Measurements from ENCODE around the gene GALNT3.

Gene GALNT3

DNA sequence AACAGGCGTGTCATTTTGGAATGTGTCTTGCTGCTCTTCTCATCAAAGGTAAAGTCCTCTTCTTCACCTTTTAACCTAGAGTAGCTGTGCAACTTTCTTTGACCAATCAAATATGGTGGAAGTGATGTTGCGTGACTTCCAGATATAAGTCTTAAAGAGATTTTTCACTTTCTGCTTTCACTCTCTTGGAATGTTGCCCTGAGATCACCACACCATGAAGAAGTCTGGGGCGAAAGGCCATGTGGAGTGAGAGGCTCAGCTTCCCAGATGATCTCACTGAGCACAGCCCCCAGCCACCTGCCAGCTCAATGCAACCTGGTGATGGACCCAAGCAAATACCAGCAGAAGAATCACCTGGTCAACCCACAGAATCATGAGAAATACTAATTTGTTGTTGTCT lies 7.1 kb upstream of the GALNT3 start:
- no peak for DNase-seq (ENCODE audit: low read depth)
- TF ChIP-seq CTCF (IDR thresholded peaks at IDR 0.05; ENCODE audit: control insufficient read depth, insufficient read depth, low read depth, low read length, missing control alignments), result no peak
- no peak overlapping the region for H3K4me3 ChIP-seq (ENCODE audit: control insufficient read depth, low read depth, low read length)

GRCh38 chr2:165796819-165797530 lies 2.9 kb upstream of the GALNT3 start:
- DNase-seq (ENCODE audit: low read depth), result no peak
- no peak for TF ChIP-seq CTCF (IDR thresholded peaks at IDR 0.05; ENCODE audit: control insufficient read depth, insufficient read depth, low read depth, low read length, missing control alignments)
- no peak overlapping the region for H3K4me3 ChIP-seq (ENCODE audit: control insufficient read depth, low read depth, low read length)

DNA sequence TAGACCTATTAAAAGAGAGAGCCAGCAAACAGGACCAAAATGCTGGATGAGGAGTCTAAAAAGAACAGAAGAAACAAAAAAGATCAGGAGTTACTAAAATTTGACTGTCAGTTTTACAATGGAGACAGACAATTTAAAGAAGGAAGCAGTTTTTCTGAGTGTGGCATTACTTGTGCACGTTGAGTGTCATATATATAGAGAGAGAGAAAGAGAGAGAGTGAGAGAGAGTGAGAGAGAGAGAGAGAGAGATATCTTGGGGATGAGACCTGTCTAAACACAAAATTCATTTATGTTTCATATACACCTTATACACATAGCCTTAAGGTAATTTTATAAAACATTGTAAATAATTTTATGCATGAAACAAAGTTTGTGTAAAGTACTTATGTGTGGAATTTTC lies 2.1 kb upstream of the GALNT3 start:
- H3K4me3 ChIP-seq (ENCODE audit: control insufficient read depth, low read depth, low read length), result no peak overlapping the region
- DNase-seq (ENCODE audit: low read depth), result no peak
- TF ChIP-seq CTCF (IDR thresholded peaks at IDR 0.05; ENCODE audit: control insufficient read depth, insufficient read depth, low read depth, low read length, missing control alignments), result no peak

GRCh38 chr2:165795011-165795410 lies 964 bp upstream of the GALNT3 start:
- no peak for DNase-seq (ENCODE audit: low read depth)
- no peak overlapping the region; the same call in 1 of the 2 replicates for H3K4me3 ChIP-seq (ENCODE audit: control insufficient read depth, low read depth, low read length)
- no peak for TF ChIP-seq CTCF (IDR thresholded peaks at IDR 0.05; ENCODE audit: control insufficient read depth, insufficient read depth, low read depth, low read length, missing control alignments)

GRCh38 chr2:165794536-165794928 lies 485 bp upstream of the GALNT3 start:
- no peak for TF ChIP-seq CTCF (IDR thresholded peaks at IDR 0.05; ENCODE audit: control insufficient read depth, insufficient read depth, low read depth, low read length, missing control alignments)
- H3K4me3 ChIP-seq (ENCODE audit: control insufficient read depth, low read depth, low read length), result peak overlapping the region; percentile 57
- no peak for DNase-seq (ENCODE audit: low read depth)

- DNase-seq (ENCODE audit: low read depth), result no peak
- peak overlapping the region; percentile 57 for H3K4me3 ChIP-seq (ENCODE audit: control insufficient read depth, low read depth, low read length)
- no peak for TF ChIP-seq CTCF (IDR thresholded peaks at IDR 0.05; ENCODE audit: control insufficient read depth, insufficient read depth, low read depth, low read length, missing control alignments)
Measured at GRCh38 chr2:165793161-165793778, 777 bp downstream of the GALNT3 start.
